Measurements from ENCODE around the gene SLC46A2. TPM values are rescaled to one million over a fixed set of nuclear protein-coding genes. Genes with fewer than 3 reads are reported as not detected.

SLC46A2 gene
- total and polyA plus RNA-seq, 2 of the 13 experiments (the other 11 are each of a cell fraction or from before 2014, with no cell fraction given): not detected

- TF ChIP-seq ZNF784 (CRISPR knock-in tag; IDR thresholded peaks at IDR 0.05; ENCODE audit: borderline replicate concordance): no peak
- no peak for TF ChIP-seq NFYB (CRISPR knock-in tag; IDR thresholded peaks at IDR 0.05)
These were observed 26.9 kb downstream of the SLC46A2 start (continued) for GRCh38 chr9:112863746-112864145.

- intact Hi-C loops (cut with micrococcal nuclease; ENCODE audit: unreplicated experiment) (no loop called here), in situ Hi-C loops (cut with HindIII; ENCODE audit: extremely low pct_ligation_motif_present, low pct_unique_long_range_greater_than_20kb) (no loop called here)
- Histone ChIP-seq H3K9me3 (ENCODE audit: low read length) (no peaks in the 10 kb centered on the region), H2AFZ (ENCODE audit: low read length) (no peak overlapping the region), H3K4me3 (replicated peaks in 1 of 3; ENCODE audit: insufficient read depth in 1 of 3, low read depth in 2 of 3, low read length in 3 of 3) (no peak overlapping the region), H3K36me3 (replicated peaks in 1 of 2; ENCODE audit: control insufficient read depth in 1 of 2, insufficient read depth in 2 of 2, low read length in 2 of 2) (peaks cover 0 to 1% of the 10 kb centered on the region in 2 experiments; a peak in 3 of 5 replicates), H3K9ac (ENCODE audit: insufficient read depth, low read depth, low read length) (no peak overlapping the region), H3K27ac (ENCODE audit: extremely low read length, insufficient read depth, low read length) (no peak overlapping the region), H3K4me2 (ENCODE audit: low read depth, low read length) (no peak overlapping the region), H3K4me1 (ENCODE audit: insufficient read depth, low read length) (peaks cover 22% of the 10 kb centered on the region), H3K27me3 (ENCODE audit: control insufficient read depth in 1 of 2, insufficient read depth in 2 of 2, low read length in 2 of 2) (no peaks in the 10 kb centered on the region), H4K20me1 (ENCODE audit: insufficient read depth, low read length) (no peaks in the 10 kb centered on the region), H3K79me2 (ENCODE audit: insufficient read depth, low read length) (no peaks in the 10 kb centered on the region)
- WGBS (ENCODE audit: low lambda C conversion rate): 25% methylated on average over 4 of the region's 4 CpGs
- BruUV-seq (replicated peaks): no TSS peak
- ChIA-PET CTCF (ENCODE audit: low intra/inter-chr PET ratio, low total read pairs) (no interaction called here), POLR2A (no interaction called here)
- no peak for TF ChIP-seq ZNF253 (CRISPR knock-in tag; IDR thresholded peaks at IDR 0.05; ENCODE audit: borderline replicate concordance)
- TF ChIP-seq NCOR1 (IDR thresholded peaks at IDR 0.05; ENCODE audit: borderline replicate concordance, low read length): no peak
- no peak for TF ChIP-seq AKAP8 (CRISPR knock-in tag; IDR thresholded peaks at IDR 0.05)
- TF ChIP-seq ZBTB26 (CRISPR knock-in tag; IDR thresholded peaks at IDR 0.05; ENCODE audit: borderline replicate concordance): no peak
- TF ChIP-seq NFE2L1 (CRISPR knock-in tag; IDR thresholded peaks at IDR 0.05; ENCODE audit: borderline replicate concordance): no peak
- no peak for TF ChIP-seq CENPX (CRISPR knock-in tag; IDR thresholded peaks at IDR 0.05)
- no peak for TF ChIP-seq SETDB1 (CRISPR knock-in tag; IDR thresholded peaks at IDR 0.05; ENCODE audit: borderline replicate concordance)
- no peak for TF ChIP-seq ZNF34 (CRISPR knock-in tag; IDR thresholded peaks at IDR 0.05; ENCODE audit: borderline replicate concordance)
- TF ChIP-seq MTF1 (CRISPR knock-in tag; IDR thresholded peaks at IDR 0.05): no peak
- no peak for TF ChIP-seq HES4 (CRISPR knock-in tag; IDR thresholded peaks at IDR 0.05; ENCODE audit: borderline replicate concordance)
- DNase-seq (ENCODE audit: low spot score) (no peak), ATAC-seq (no peak), FAIRE-seq (no peak)
These were observed 27.5 kb downstream of the SLC46A2 start for GRCh38 chr9:112863214-112863613.
